Epidermal melanocyte (primary cell): ENCODE data around the gene NLK.
"Not testable (repeated sequence)": the region's sequence is repeated elsewhere in the genome, so short reads cannot be mapped to it uniquely, and the experiment has no call there.

Experiments
- DNase-seq: peaks from one replicate; pipeline ENCODE4 v3.0.0; 2011; ENCODE audit warnings: low spot score; ENCODE audit not compliant: insufficient read length

Gene NLK

DNA sequence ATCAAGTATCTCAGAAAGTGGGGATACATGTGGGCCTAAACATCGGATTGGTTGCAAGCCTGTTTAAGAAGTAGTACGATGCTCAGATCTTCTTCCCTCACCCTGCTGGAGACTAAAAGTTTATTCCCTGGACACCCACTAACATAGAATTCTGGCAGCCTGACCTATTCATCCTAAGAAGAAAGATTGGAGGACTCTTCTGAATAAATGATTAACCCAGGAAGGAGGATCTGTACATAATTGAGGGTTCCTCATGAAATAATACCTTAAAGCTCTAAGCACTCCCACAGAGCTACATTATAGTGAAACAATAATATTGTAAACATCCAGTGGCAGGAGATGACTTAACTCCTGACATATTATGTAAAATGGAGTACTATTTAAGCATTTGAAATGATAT is 111.7 kb downstream of the NLK start:
- no peak for DNase-seq

DNA sequence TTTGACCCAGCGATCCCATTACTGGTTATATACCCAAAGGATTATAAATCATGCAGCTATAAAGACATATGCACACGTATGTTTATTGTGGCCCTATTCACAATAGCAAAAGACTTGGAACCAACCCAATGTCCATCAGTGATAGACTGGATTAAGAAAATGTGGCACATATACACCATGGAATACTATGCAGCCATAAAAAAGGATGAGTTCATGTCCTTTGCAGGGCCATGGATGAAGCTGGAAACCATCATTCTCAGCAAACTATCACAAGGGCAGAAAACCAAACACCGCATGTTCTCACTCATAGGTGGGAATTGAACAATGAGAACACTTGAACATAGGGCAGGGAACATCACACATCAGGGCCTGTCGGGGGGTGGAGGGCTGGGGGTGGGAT is 112.9 kb downstream of the NLK start:
- DNase-seq = not testable (repeated sequence)

DNA sequence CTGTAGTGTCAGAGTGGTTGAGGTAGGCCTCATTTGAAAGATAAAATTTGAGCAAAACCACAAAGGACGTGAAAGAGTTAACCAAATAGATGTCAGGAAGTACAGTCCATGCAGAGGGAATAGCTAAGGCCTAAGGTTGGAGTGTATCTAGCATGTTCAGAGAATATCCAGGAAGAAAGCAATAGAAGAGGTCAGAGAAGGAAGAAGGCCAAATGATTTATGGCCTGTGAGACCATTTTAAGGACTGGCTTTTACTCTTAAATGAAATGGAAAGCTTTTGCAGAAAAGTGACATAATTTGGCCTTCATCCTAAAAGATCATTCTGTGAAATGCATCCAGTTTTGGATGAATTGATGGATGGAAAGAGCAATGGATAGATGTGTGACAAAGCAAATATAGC is 116.5 kb downstream of the NLK start:
- DNase-seq = no peak

GRCh38 chr17:28159924-28160323 is 117.4 kb downstream of the NLK start:
- DNase-seq = no peak

DNA sequence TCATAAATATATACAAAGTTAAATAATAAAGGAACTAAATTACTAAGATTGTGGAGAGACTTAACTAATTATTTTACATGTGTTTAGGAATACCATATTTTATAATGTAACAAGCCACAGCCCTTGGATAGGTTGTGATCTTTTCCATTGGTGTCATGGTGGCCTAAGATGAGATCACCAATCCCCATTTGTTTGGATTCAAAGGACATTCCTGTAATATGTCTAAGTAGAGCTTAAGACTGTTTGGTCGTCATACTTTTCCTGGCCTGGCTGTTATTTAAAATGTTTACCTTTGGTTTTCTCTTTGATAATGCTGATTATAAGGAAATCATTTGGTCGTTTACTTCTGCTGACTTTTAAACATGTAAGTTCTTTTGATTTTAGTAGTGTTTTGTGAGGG is 118.1 kb downstream of the NLK start:
- DNase-seq = no peak

- no peak for DNase-seq
Observed at GRCh38 chr17:28161311-28161710, 118.8 kb downstream of the NLK start.

DNA sequence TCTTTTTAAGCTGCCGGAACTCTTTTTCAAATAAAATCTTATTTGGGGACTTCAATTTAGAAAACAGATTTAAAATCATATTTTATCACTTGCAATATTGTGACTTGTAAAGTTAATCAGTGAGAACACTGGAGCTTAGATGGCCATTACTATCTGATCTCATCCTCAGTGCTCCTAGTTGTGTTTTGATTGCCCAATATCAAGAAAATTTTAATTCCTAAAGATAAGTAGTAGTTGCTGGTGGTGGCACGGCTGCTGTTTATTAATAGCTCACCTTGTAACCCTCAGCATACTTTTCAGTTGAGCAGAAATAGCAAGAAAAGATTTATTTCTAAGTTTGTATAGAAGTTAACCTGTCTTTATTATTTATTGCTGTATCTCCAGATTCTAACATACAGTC is 124.0 kb downstream of the NLK start:
- no peak for DNase-seq

GRCh38 chr17:28169621-28170349 is 127.3 kb downstream of the NLK start:
- DNase-seq = no peak

DNA sequence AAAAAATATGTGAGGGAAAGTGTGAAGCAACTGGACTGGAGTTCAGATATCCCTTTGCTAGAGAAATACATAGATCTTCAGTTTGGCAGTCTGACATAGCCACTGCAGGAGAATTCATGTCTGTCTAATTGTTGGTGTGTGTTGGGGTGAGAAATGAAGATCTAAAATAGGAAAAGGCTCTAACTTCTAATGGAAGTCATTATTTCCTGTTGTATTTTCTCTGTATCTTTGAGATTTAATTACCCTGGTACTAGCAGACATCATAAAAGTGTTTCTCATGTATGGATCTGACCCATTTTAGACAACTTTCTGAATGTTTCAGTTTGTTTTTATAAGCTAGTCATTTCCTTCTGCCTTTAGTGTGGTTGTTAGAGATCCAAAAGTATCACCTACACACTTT is 128.3 kb downstream of the NLK start:
- no peak for DNase-seq

DNA sequence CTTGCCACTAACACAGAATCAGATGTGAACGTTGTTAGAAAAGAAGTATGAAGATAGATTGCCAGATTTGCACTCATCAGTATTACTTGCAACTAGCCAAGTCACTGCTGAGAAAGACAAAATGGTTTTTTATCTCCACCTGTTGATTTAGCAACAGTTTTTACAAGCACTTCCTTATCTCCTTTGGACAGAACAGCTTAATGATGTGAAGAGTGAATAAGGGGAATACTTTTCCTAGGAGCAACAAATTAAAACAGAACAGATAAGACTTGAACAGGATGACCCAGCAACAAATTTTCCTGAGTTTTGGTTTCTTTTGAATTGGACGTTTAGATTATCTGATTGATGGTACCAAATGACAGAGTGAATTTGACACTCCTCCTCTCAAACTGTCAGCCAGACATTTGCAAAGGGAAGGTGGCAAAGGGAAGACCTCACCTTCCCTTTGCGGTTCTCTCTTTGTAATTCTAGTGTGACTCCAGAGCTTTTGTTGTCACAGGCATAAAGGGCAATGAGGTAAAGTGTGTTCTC is 130.6 kb downstream of the NLK start:
- DNase-seq = no peak

GRCh38 chr17:28173801-28174200 is 131.3 kb downstream of the NLK start:
- no peak for DNase-seq

DNA sequence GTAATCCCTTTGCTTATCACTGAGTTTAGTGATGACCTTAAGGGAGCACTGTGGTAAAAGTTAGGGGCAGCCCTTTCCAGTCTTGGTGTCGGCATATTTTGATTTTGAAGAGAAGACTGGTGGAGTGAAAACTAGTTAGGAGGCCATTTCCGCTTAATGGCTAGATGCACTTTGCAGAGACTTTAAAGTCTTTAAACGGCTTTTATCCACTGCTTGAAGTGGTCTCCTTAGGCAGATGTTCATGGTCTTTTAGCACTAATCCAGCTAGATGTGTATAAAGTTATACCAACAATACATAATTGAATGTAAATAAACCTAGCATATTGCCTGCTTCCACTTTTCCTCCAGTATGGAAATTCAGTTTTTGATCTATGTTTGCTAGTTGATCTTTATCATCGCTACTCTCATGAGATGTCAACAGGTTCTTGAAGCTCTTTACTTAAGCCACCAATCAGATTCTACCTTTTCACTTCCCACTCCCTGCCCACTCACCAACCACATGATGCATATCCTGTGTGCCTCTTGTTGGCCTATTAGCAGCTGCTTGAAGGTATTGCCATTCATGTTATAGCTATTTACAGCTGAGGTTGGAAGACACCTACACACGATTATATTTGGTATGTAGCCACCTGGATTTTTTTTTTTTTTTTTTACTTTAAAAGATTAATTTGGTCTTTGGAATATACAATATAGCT is 132.0 kb downstream of the NLK start:
- DNase-seq = no peak

DNA sequence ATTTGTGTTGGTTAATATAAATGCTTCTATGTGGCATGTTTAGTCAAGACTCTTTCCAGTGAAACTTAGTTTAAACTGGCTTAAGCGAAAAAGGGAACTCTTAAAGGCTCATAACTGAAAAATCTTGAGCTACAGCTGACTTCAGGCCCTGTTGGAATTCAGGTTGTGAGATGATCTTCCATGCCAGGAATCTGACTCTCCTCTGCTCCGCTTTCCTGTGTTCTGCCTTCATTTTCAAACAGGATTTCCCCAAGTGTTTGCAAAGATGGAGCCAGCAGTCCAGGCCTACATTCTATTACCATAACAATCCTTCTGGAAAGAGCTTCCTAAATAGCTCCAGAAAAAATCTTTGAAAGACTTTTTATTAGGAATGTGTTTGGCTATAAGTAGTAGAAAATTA is 134.9 kb downstream of the NLK start:
- no peak for DNase-seq

GRCh38 chr17:28178800-28179199 is 136.3 kb downstream of the NLK start:
- no peak for DNase-seq

- DNase-seq = no peak
Observed at GRCh38 chr17:28180449-28180848, 138.0 kb downstream of the NLK start.

DNA sequence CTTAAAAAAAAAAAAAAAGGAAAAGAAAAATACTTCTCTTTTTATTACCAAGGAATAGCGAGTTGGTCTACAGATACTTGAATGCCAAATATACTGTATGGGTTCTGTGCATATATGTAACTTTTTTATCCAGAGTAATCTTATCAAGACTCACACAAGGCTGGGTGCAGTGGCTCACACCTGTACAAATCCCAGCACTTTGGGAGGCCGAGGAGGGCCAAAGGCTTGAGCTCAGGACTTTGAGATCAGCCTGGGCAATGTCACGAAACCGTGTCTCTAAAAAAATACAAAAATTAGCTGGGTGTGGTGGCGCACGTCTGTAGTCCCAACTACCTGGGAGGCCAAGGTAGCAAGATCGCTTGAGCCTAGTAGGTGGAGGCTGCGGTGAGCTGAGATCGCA is 139.1 kb downstream of the NLK start:
- DNase-seq = no peak

DNA sequence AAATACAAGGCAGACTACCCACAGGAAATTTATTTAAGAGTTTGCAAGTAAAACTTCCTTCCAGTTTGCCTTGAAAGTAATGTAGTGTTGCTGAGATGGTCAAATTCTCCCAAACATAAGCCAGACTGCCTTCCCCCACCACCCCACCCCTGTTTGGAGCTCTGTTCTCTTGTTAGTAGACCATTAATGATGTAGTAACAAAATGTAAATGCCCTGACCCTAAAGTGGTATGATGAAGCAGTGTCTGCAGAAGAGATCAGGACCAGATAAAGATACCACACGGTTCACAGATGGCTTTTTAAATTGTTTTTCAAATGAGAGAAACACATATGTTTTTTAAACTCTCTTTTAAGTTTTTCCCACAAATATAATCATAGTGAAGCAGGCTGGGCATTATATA is 140.1 kb downstream of the NLK start:
- DNase-seq = no peak

GRCh38 chr17:28185658-28186057 is 143.2 kb downstream of the NLK start:
- no peak for DNase-seq

DNA sequence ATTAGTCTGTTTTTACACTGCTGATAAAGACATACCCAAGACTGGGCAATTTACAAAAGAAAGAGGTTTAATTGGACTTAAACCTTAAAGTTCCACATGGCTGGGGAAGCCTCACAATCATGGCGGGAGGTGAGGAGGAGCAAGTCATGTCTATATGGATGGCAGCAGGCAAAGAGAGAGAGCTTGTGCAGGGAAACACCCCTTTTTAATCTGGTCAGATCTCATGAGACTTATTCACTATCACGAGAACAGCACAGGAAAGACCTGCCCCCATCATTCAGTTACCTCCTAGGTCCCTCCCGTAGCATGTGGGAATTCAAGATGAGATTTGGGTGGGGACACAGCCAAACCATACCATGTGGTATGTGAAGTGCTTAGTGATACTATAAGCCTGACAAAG is 144.0 kb downstream of the NLK start:
- DNase-seq = not testable (repeated sequence)

DNA sequence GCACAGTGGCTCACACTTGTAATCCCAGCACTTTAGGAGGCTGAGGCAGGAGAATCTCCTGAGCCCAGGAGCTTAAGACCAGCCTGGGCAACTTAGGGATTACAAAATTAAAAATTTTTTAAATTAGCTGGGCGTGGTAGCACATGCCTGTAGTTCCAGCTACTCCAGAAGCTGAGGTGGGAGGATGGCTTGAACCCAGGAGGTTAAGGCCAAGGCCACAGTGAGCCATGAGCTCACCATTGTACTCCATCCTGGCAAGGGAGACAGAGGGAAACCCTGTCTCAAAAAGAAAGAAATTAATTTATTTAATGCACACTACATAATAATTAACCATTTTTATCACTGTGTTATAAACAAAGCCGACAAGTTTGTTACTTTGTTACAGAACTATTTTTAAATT is 145.5 kb downstream of the NLK start:
- no peak for DNase-seq

- DNase-seq = no peak
Observed at GRCh38 chr17:28188841-28189263, 146.4 kb downstream of the NLK start.

DNA sequence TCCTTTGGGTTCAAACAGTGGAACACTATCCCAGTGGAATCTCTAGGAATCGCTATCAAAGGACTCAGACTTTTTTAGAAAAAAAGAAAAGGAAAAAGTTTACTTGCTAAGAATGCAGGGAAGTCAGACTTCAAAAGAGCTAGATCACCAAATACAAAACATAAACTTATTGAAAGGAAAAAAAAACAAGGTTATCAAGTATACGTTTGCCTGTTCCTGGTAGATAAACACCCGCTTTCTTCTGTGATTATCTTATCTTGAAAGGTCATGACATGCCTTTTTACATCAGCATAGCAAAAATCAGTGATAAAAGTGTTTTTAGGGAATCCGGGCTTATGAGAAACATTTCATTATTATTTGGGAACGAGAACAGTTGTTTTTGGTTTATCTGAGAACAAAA is 147.2 kb downstream of the NLK start:
- no peak for DNase-seq

GRCh38 chr17:28191018-28191417 is 148.5 kb downstream of the NLK start:
- DNase-seq = no peak
